Measurements from ENCODE around the gene KNOP1.

GRCh38 chr16:19707569-19708295, 10.3 kb downstream of the KNOP1 start:
- TF ChIP-seq POLR2A (IDR thresholded peaks at IDR 0.05; ENCODE audit: low read length) (no peak), GATA1 (IDR thresholded peaks at IDR 0.05; ENCODE audit: low read depth, low read length) (no peak)

All from erythroblast (primary cell).